ENCODE measurements around the gene DZIP1L.
"Not testable (repeated sequence)": the region's sequence is repeated elsewhere in the genome, so short reads cannot be mapped to it uniquely, and the experiment has no call there.

Gene DZIP1L

GRCh38 chr3:138114431-138114918 is 933 bp downstream of the DZIP1L start:
- no peak for DNase-seq (ENCODE audit: low read depth in 2 of 2)

GRCh38 chr3:138113326-138113725 is 2.1 kb downstream of the DZIP1L start:
- no peak for DNase-seq (ENCODE audit: low read depth in 2 of 2)

- DNase-seq (ENCODE audit: low read depth in 2 of 2): no peak
These were observed 3.0 kb downstream of the DZIP1L start for GRCh38 chr3:138112362-138112761.

GRCh38 chr3:138105598-138105997 is 9.8 kb downstream of the DZIP1L start:
- DNase-seq (ENCODE audit: low read depth in 2 of 2): no peak

GRCh38 chr3:138103466-138103865 is 11.9 kb downstream of the DZIP1L start:
- DNase-seq (ENCODE audit: low read depth in 2 of 2): no peak

- DNase-seq (ENCODE audit: low read depth in 2 of 2): not testable (repeated sequence)
These were observed 14.0 kb downstream of the DZIP1L start for GRCh38 chr3:138101351-138101940.

GRCh38 chr3:138099417-138099816 is 16.0 kb downstream of the DZIP1L start:
- DNase-seq (ENCODE audit: low read depth in 2 of 2): no peak

- DNase-seq (ENCODE audit: low read depth in 2 of 2): no peak
These were observed 17.9 kb downstream of the DZIP1L start for GRCh38 chr3:138097192-138098172.

- DNase-seq (ENCODE audit: low read depth in 2 of 2): no peak
These were observed 21.7 kb downstream of the DZIP1L start for GRCh38 chr3:138093721-138094120.

GRCh38 chr3:138092023-138092422 is 23.4 kb downstream of the DZIP1L start:
- no peak for DNase-seq (ENCODE audit: low read depth in 2 of 2)

- DNase-seq (ENCODE audit: low read depth in 2 of 2): no peak
These were observed 26.3 kb downstream of the DZIP1L start for GRCh38 chr3:138089091-138089490.

- DNase-seq (ENCODE audit: low read depth in 2 of 2): not testable (repeated sequence)
These were observed 29.7 kb downstream of the DZIP1L start for GRCh38 chr3:138085745-138086144.

- DNase-seq (ENCODE audit: low read depth in 2 of 2): no peak
These were observed 31.2 kb downstream of the DZIP1L start for GRCh38 chr3:138084196-138084595.

GRCh38 chr3:138082992-138083386 is 32.4 kb downstream of the DZIP1L start:
- no peak for DNase-seq (ENCODE audit: low read depth in 2 of 2)

- DNase-seq (ENCODE audit: low read depth in 2 of 2): no peak
These were observed 33.1 kb downstream of the DZIP1L start for GRCh38 chr3:138082085-138082991.

GRCh38 chr3:138081371-138082084 is 33.9 kb downstream of the DZIP1L start:
- DNase-seq (ENCODE audit: low read depth in 2 of 2): no peak

GRCh38 chr3:138079901-138080300 is 35.5 kb downstream of the DZIP1L start:
- DNase-seq (ENCODE audit: low read depth in 2 of 2): no peak

- no peak for DNase-seq (ENCODE audit: low read depth in 2 of 2)
These were observed 36.5 kb downstream of the DZIP1L start for GRCh38 chr3:138078901-138079344.

GRCh38 chr3:138078096-138078495 is 37.3 kb downstream of the DZIP1L start:
- no peak for DNase-seq (ENCODE audit: low read depth in 2 of 2)

GRCh38 chr3:138072796-138073195 is 42.6 kb downstream of the DZIP1L start:
- DNase-seq (ENCODE audit: low read depth in 2 of 2): no peak

GRCh38 chr3:138070006-138070405 is 45.4 kb downstream of the DZIP1L start:
- no peak for DNase-seq (ENCODE audit: low read depth in 2 of 2)
